ENCODE results near the gene UFD1. TPM values are rescaled to one million over a fixed set of nuclear protein-coding genes. Genes with fewer than 3 reads are reported as not detected.

Gene UFD1
- total RNA-seq, 1 experiment from 2014 or later = 57.9 TPM

GRCh38 chr22:19520007-19520406 lies 41.0 kb upstream of the UFD1 start:
- Mint-ChIP-seq H3K4me3 (no peak overlapping the region), H3K36me3 (peaks cover 13% of the 10 kb centered on the region), H3K9me3 (no peaks in the 10 kb centered on the region), H3K27me3 (ENCODE audit: low read depth) (peaks cover 29% of the 10 kb centered on the region), H3K4me1 (peaks cover 10% of the 10 kb centered on the region), H3K27ac (no peak overlapping the region)
- DNase-seq (ENCODE audit: low spot score) (no peak), ATAC-seq (no peak)
- ChIA-PET CTCF (interaction anchor here (5.0 kb wide), 1 partner anchor 110 kb away, joined by 49 read pairs; no protein-coding TSS in a partner anchor), POLR2A (no interaction called here)
- TF ChIP-seq MYBL2 (CRISPR knock-in tag; IDR thresholded peaks at IDR 0.05) = no peak
- TF ChIP-seq FOXP4 (CRISPR knock-in tag; IDR thresholded peaks at IDR 0.05) = no peak
- TF ChIP-seq CDX4 (CRISPR knock-in tag; IDR thresholded peaks at IDR 0.05; ENCODE audit: borderline replicate concordance) = no peak
- no peak for TF ChIP-seq ERG (CRISPR knock-in tag; IDR thresholded peaks at IDR 0.05)

GRCh38 chr22:19519041-19519926 lies 40.3 kb upstream of the UFD1 start:
- Mint-ChIP-seq H3K36me3 (peaks cover 19% of the 10 kb centered on the region), H3K27ac (no peak overlapping the region), H3K4me1 (peaks cover 8% of the 10 kb centered on the region), H3K4me3 (no peak overlapping the region), H3K27me3 (ENCODE audit: low read depth) (peaks cover 24% of the 10 kb centered on the region), H3K9me3 (no peaks in the 10 kb centered on the region)
- ChIA-PET POLR2A (no interaction called here), CTCF (interaction anchor here (1.5 kb wide), 1 partner anchor 111 kb away, joined by 5 read pairs; no protein-coding TSS in a partner anchor)
- no peak for DNase-seq (ENCODE audit: low spot score)
- ATAC-seq = no peak
- TF ChIP-seq ZBTB21 (CRISPR knock-in tag; IDR thresholded peaks at IDR 0.05; ENCODE audit: borderline replicate concordance) (no peak), FOXP4 (CRISPR knock-in tag; IDR thresholded peaks at IDR 0.05) (no peak), ZNF317 (CRISPR knock-in tag; IDR thresholded peaks at IDR 0.05; ENCODE audit: borderline replicate concordance, low read depth) (no peak), ZNF219 (CRISPR knock-in tag; IDR thresholded peaks at IDR 0.05; ENCODE audit: borderline replicate concordance) (no peak), ZNF416 (CRISPR knock-in tag; IDR thresholded peaks at IDR 0.05) (no peak), ZNF121 (CRISPR knock-in tag; IDR thresholded peaks at IDR 0.05) (no peak), NR2C2 (CRISPR knock-in tag; IDR thresholded peaks at IDR 0.05) (no peak), ZNF532 (CRISPR knock-in tag; IDR thresholded peaks at IDR 0.05; ENCODE audit: borderline replicate concordance) (no peak), ATF2 (CRISPR knock-in tag; IDR thresholded peaks at IDR 0.05; ENCODE audit: borderline replicate concordance, low read depth) (no peak), ATF1 (CRISPR knock-in tag; IDR thresholded peaks at IDR 0.05) (no peak), E2F5 (CRISPR knock-in tag; IDR thresholded peaks at IDR 0.05) (no peak), TEAD4 (CRISPR knock-in tag; IDR thresholded peaks at IDR 0.05) (no peak), CBFB (CRISPR knock-in tag; IDR thresholded peaks at IDR 0.05; ENCODE audit: low read depth) (no peak), OVOL2 (CRISPR knock-in tag; IDR thresholded peaks at IDR 0.05; ENCODE audit: borderline replicate concordance) (no peak), CREM (CRISPR knock-in tag; IDR thresholded peaks at IDR 0.05) (no peak), MLX (CRISPR knock-in tag; IDR thresholded peaks at IDR 0.05) (no peak)
